Activated B cell treated with CpG ODN at 0.5 μM for 24 hours (primary cell): Measurements from ENCODE around the gene IRF3. TPM values are rescaled to one million over a fixed set of nuclear protein-coding genes. Genes with fewer than 3 reads are reported as not detected.
"Not testable (repeated sequence)": the region's sequence is repeated elsewhere in the genome, so short reads cannot be mapped to it uniquely, and the experiment has no call there.

Experiments used
- ATAC-seq: fragments of 200-7000 bp; cut with Tn5 transposase; one replicate; pipeline ENCODE4 v1.10.0; 2021; ENCODE audit warnings: low read depth, mild to moderate bottlenecking, moderate library complexity
- CTCF ChIA-PET: fragments of 350-600 bp; sonication (Branson Sonifier 250); formaldehyde crosslinking; loops from one replicate; lab custom pipeline; 2021; ENCODE audit warnings: antibody characterized with exemption; lab: Charles Lee
- POLR2A ChIA-PET: fragments of 350-600 bp; sonication (Branson Sonifier 250); formaldehyde crosslinking; loops from one replicate; lab custom pipeline; 2021; ENCODE audit warnings: antibody characterized with exemption; lab: Charles Lee
- DNase-seq: peaks from one replicate; pipeline ENCODE4 v3.0.0; 2022
- H3K27ac Mint-ChIP-seq: one replicate; pipeline ENCODE4 v1.8.0; 2020; ENCODE audit warnings: mixed read lengths
- H3K27me3 Mint-ChIP-seq: one replicate; pipeline ENCODE4 v1.8.0; 2021; ENCODE audit warnings: mixed read lengths
- H3K36me3 Mint-ChIP-seq: one replicate; pipeline ENCODE4 v1.8.0; 2021; ENCODE audit warnings: low read depth, mixed read lengths
- H3K4me1 Mint-ChIP-seq: one replicate; pipeline ENCODE4 v1.8.0; 2021; ENCODE audit warnings: mixed read lengths
- H3K4me3 Mint-ChIP-seq: one replicate; pipeline ENCODE4 v1.8.0; 2020; ENCODE audit warnings: mild to moderate bottlenecking, mixed read lengths
- H3K9me3 Mint-ChIP-seq: one replicate; pipeline ENCODE4 v1.8.0; 2020; ENCODE audit warnings: mixed read lengths
- CTCF ChIP-seq: fragments of 200-600 bp; IDR thresholded peaks from one replicate; pipeline ENCODE4 v1.8.0; 2022; ENCODE audit warnings: antibody characterized with exemption, mild to moderate bottlenecking
- intact Hi-C: fragments of 100-400 bp; cut with micrococcal nuclease; formaldehyde crosslinking; loops from one replicate; pipeline ENCODE4 v1.15.1; 2024
- total RNA-seq: library from RNA; stranded (reverse); gene quantifications from 2 replicates; pipeline ENCODE4 v1.2.3, GENCODE V29; 2022

The IRF3 gene
- total RNA-seq, 1 donor from 2014 or later: 171 TPM

- Mint-ChIP-seq H3K9me3 (no peaks in the 10 kb centered on the region), H3K36me3 (peaks cover 52% of the 10 kb centered on the region), H3K27ac (no peak overlapping the region), H3K27me3 (no peaks in the 10 kb centered on the region), H3K4me1 (no peaks in the 10 kb centered on the region), H3K4me3 (no peak overlapping the region)
- intact Hi-C loops: no loop called here
- no peak for TF ChIP-seq CTCF
- ATAC-seq (no peak), DNase-seq (no peak)
- POLR2A ChIA-PET: no interaction called here
- CTCF ChIA-PET: no interaction called here
Observed at GRCh38 chr19:49624967-49625910, 40.4 kb downstream of the IRF3 start.

- H3K9me3 Mint-ChIP-seq, CTCF ChIA-PET, H3K27ac Mint-ChIP-seq, ATAC-seq, intact Hi-C loops, H3K4me3 Mint-ChIP-seq, H3K4me1 Mint-ChIP-seq, H3K27me3 Mint-ChIP-seq, DNase-seq: not testable (repeated sequence)
- POLR2A ChIA-PET: interaction anchor here (0.6 kb wide), 1 partner anchor 278 kb away, joined by 7 read pairs; no protein-coding TSS in a partner anchor
- H3K36me3 Mint-ChIP-seq: peaks cover 70% of the 10 kb centered on the region
Observed at GRCh38 chr19:49617860-49618259, 47.8 kb downstream of the IRF3 start.

- DNase-seq: no peak
- Mint-ChIP-seq H3K27me3 (no peaks in the 10 kb centered on the region), H3K9me3 (no peaks in the 10 kb centered on the region), H3K4me3 (no peak overlapping the region), H3K36me3 (peaks cover 68% of the 10 kb centered on the region), H3K27ac (no peak overlapping the region), H3K4me1 (peaks cover 13% of the 10 kb centered on the region)
- TF ChIP-seq CTCF: no peak
- no peak for ATAC-seq
- ChIA-PET POLR2A (interaction anchor here (0.7 kb wide), 2 partner anchors 24 to 163 kb away, joined by 3 read pairs; no protein-coding TSS in a partner anchor), CTCF (interaction anchor here (0.6 kb wide), 1 partner anchor 209 kb away, joined by 3 read pairs; no protein-coding TSS in a partner anchor)
- intact Hi-C loops: no loop called here
Observed at GRCh38 chr19:49616945-49617344, 48.7 kb downstream of the IRF3 start.

GRCh38 chr19:49616532-49616931 is 49.1 kb downstream of the IRF3 start:
- H3K27me3 Mint-ChIP-seq: no peaks in the 10 kb centered on the region
- peaks cover 13% of the 10 kb centered on the region for H3K4me1 Mint-ChIP-seq
- H3K36me3 Mint-ChIP-seq: peaks cover 64% of the 10 kb centered on the region
- ATAC-seq: no peak
- H3K4me3 Mint-ChIP-seq: no peak overlapping the region
- ChIA-PET POLR2A (interaction anchor here (0.7 to 1.0 kb wide), 2 partner anchors 12 to 23 kb away, joined by 3 read pairs; no protein-coding TSS in a partner anchor), CTCF (no interaction called here)
- no peak overlapping the region for H3K27ac Mint-ChIP-seq
- DNase-seq: no peak
- no peak for TF ChIP-seq CTCF
- no peaks in the 10 kb centered on the region for H3K9me3 Mint-ChIP-seq
- intact Hi-C loops: no loop called here

- Mint-ChIP-seq H3K4me3 (no peak overlapping the region), H3K36me3 (peaks cover 62% of the 10 kb centered on the region), H3K27me3 (no peaks in the 10 kb centered on the region), H3K9me3 (no peaks in the 10 kb centered on the region), H3K27ac (no peak overlapping the region), H3K4me1 (peaks cover 13% of the 10 kb centered on the region)
- ATAC-seq: no peak
- TF ChIP-seq CTCF: no peak
- no peak for DNase-seq
- POLR2A ChIA-PET: interaction anchor here (0.5 to 1.0 kb wide), 2 partner anchors 9 to 12 kb away, joined by 3 read pairs; no protein-coding TSS in a partner anchor
- intact Hi-C loops: no loop called here
- CTCF ChIA-PET: no interaction called here
Observed at GRCh38 chr19:49615861-49616260, 49.8 kb downstream of the IRF3 start.
